ENCODE results near the gene SIAH3. TPM values are rescaled to one million over a fixed set of nuclear protein-coding genes. Genes with fewer than 3 reads are reported as not detected.

The SIAH3 gene
- total RNA-seq, 1 donor from 2014 or later = not detected

DNA sequence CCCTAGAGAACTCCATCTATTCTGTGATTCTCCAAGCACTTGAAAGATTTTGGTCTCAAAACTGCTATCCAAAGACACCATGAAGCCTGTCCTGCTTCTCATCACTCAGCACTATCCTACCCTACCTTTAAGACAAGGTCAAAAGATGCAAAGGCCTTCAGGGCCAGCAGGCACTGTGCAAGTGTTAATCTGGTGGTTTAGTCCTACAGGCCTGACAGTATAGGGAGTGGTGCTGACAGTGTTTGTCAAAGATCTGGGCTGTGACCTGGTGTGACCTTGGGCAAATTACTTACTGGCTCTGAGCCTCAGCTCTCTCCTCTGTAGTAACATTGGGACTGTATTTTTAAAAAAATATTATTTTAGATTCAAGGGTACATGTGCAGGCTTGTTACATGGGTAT is 28.0 kb downstream of the SIAH3 start:
- no peak for DNase-seq (ENCODE audit: low read depth, low spot score)

DNA sequence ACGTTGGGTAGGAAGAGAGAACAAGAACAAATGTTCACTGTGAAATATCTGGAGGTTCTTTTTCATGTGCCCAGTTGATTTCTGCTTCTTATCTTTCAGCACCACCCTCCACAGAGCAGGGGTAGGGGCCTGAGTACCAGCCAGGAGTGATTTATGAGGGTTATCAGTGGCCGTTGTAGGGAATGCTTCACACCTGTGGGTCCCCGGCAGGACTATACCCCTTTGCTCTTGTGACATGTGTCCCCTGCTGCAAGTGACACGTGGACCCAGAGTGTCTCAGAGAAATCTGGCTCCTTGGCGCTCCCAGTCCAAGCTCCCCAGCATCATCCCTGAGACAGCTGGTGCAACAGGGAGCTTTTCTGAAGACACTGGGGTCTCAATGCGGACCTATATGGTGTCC is 29.7 kb downstream of the SIAH3 start:
- no peak for DNase-seq (ENCODE audit: low read depth, low spot score)

DNA sequence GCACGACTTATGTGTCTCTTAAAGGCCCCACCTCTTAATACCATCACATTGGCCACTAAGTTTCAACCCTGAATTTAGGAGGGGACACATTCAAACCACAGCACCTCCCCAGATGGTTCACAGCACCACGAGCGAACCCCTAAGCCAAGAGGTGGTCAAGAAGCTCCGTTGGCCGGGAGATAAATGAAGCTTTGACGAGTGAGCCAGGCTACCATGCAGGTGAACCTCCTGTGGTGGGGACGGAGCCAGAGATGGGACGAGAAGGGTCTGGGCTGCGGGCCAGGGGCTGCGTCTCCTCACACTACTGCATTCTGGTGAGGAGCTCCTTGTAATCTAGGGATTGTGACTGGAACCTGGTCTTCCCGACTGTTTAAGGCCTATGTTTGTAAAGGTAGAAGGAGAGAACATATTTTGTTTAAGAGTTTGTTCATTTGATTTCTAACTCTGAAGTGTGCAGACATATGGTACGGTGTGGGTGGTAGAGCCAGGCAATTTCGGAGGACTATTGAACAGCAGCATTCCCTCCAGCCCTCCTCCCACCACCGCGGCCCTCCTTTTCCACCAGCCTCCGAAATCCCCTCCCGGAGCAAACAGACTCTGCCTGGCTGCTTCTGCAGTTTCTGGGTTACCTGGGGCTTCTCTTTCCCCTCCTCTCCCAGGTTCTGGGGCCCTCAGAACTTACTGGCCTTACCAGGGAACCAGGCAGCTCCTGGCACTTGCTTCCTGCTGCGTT is 31.3 kb downstream of the SIAH3 start:
- DNase-seq (ENCODE audit: low read depth, low spot score) = no peak

DNA sequence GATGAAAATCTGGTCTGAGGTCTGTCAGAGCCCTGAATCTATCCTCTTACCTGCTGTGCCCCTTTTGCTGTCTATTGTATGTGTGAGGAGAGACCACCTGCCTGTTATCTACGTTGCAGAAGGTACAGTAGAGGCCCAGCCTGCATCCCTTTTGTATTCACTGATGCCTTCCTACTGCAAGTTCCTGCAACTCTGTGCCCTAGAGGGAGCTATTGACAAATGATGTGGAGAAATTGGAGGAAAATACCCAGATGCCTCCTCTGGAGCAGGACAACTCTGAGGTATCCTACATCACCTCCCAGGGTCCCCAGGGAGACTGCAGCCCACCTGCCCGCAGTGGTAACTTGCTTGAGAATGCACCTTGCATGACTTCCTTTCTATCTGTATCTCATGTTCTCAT is 33.7 kb downstream of the SIAH3 start:
- DNase-seq (ENCODE audit: low read depth, low spot score) = no peak

DNA sequence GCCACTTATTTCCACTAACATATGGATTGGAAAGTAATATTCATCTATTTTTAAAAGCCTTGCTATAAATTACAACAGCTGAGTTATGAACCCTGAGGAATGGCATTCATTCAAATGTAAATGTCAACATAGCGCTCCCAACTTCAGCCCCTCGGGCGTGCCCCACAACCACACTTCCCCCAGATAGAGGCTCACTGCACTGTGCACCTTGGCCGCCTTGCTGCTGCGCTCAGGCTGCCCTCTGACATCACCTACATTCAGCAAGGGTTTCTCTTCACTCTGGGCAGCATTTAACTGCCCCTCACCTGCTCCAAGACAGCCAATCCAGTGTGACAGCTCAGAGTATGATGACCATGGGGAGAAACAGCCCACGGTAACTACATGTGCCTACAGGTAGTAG is 35.1 kb downstream of the SIAH3 start:
- no peak for DNase-seq (ENCODE audit: low read depth, low spot score)

DNA sequence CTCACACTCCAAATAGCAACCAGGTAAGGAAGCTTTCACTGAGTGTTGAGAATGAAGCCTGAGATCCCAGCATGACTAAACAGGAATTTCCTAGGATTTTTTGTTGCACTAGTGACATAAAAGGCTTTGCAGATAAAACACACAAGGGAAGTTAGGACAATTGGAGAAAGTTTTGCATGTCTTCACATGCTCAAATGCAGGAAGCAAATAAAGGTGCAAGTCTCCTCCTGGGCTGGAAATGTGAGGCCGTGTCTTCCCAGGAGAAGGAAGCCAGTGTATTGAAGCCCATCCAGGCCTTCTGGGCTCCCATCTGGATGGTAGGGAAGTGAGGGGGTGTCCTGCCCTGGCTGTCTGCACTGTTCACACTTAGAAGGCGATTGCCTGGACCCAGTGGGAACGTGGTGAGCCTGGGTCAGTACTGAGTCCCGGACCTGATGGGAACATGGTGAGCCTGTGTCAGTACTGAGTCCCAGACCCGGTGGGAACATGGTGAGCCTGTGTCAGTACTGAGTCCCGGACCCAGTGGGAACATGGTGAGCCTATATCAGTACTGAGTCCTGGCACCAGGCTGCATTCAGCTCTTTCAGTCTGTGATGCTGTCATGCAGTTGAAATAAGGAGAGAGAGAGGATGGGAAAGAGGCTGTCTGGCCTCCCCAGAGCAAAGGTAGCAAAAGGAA is 38.7 kb downstream of the SIAH3 start:
- no peak for DNase-seq (ENCODE audit: low read depth, low spot score)

DNA sequence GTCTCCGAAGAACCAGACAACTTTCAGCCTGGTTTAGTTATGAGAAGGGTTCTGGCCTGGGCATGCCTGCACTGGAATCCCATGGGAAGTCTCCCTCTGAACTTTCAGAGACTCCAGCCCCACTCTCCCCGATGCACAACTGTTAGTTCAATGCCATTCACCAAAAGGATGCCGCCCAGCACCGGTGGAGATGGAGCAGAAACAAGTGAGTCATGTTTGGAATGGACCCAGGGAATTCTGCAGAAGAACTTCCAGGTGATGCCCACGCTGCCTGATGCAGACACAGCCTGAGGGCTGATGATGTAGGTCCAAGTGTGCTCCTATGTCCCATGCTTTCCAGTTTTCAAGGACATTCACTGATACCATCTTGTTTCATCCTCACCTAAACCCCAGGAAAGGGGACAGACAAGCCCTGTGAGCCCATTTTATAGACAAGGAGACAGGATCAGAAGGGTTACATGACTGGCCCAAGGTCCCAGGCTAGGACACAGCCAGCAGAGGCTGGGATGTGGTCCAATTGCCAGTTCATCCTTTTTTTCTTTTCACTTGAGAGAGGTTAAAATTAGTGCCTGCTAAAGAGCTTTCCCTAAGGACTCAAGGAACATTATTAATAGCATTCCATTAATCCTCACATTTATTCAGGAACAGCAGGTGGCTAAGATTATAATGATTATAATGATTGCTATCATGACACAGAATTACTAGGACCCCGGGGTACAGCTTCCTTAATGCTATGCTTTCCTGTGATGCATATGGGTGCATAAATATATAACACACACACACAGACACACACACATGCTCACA is 39.5 kb downstream of the SIAH3 start:
- DNase-seq (ENCODE audit: low read depth, low spot score) = no peak

DNA sequence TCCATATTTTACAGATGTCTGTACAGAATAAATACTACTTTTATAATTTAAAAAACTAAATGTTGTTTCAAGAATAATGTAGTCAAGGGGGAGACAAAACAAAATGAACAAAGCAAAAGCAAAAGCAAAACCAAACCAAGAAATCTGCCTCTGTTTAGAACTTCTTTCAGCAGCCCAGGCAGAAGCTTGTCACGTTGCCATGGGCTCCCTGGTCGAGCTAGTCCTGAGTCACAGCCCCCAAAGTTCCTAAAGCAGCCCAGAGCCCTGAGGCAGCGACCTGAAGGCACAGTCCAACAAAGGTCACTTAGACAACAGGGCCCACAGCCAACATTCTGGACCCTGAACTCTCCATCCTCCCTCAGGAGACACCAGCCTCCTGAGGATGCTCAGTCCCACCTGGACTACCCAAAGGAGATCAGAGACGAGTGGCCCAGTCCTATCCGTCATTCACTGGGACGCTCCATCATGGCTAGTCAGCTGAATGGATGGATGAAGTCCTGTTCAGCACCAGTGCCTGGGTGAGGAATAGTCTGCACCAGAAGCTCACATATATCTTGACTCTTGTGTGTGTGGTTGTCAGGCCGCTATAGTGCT is 41.7 kb downstream of the SIAH3 start:
- DNase-seq (ENCODE audit: low read depth, low spot score) = no peak

DNA sequence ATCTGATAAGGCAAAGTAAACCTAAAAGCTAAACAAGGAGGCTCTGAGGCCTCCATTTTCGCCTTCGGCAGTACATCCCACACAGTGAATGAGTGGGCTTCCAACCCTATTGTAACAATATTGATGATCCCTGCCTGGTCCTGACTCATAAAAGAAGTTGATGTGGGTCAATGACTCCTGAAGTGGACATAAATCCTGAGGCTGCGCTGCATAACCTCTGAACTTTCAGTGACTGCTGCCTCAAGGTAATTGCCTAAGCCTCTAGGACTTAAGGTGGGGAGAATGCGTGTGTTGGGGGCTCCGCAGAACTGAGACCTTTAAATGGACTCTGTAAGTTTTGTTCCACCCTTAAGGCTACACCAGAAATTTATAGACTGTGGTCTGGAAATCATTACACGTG is 42.6 kb downstream of the SIAH3 start:
- DNase-seq (ENCODE audit: low read depth, low spot score) = no peak

DNA sequence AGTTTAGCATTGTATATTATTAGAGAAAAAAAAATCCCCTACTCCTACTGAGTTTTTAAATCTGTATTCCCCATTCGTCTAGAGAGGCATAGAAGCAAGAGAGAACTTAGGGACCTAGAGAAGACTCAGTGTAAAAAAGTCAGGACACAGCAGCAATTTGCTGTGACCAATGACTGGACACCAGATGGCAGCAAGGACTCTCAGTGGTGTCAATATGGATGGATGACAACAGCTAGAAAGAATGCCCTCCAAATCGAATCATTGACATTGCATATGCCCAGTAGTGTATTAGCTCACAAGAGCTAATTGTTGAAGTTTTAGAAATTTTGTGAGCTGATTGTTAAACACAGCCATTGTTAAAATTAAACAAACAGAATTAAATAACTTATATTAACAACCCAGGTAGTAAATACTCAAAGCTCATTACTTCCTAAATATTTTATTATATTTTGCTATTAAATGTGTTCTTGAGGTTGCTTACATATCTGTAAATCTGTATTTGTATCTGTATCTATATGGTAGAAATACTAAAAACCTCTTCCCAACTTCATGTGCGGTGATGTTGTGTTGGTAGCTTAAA is 43.9 kb downstream of the SIAH3 start:
- DNase-seq (ENCODE audit: low read depth, low spot score) = peak; percentile 17

DNA sequence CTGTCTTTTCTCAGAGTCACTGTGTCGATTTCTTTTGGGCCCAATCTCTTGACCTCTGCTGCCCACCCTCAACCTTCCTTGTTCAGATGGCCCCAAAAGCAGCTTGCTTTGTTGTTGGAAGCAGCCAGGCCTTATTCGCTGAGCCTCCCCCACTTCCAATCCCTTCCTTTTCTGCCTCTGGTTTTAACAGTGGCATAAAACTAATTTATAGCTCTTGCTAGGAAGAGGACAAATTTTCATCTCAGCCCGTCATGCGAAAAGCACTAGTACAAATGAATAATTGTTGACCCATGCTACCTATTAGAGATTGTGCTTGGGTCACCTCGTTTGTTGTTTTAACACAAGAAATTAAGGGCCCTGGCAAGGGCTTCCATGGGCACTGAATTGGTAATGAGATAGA is 51.1 kb downstream of the SIAH3 start:
- no peak for DNase-seq (ENCODE audit: low read depth, low spot score)

DNA sequence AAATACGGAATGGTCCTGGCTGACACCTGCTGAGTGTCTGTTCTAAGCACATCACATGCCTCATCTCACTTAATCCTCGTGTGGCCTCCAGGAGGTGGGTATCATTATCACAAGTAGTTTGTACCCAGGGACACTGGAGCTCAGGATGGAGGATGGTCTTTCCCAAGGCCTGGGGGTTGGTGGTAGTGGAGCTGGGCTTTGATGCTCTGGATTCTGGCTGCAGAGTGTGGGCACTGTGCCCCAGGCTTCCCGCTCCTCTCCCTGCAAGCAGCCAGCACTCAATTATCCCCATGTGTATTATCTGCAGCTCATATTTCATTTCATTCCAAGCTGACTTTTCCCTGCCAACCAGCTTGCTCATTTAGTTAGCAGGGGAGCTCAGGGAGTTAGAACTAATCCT is 52.1 kb downstream of the SIAH3 start:
- DNase-seq (ENCODE audit: low read depth, low spot score) = no peak

DNA sequence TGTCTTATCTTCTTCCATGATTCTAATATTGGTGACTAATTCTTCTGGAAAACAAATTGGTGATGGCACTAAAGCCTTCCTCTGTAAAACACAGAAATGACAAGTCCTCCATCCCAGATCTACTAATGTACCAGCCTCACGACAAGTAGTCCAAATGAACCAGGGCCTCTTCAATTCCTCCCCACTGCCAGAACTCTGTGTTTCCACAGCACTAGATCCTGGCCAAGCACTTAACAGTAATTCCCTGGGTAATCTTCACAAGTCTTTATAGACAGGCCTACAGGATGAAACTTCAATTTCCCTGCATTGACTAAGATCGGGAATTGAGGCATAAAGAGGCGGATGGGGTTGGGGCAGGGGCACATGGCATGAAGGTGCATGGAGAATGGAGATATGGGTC is 52.7 kb downstream of the SIAH3 start:
- no peak for DNase-seq (ENCODE audit: low read depth, low spot score)

DNA sequence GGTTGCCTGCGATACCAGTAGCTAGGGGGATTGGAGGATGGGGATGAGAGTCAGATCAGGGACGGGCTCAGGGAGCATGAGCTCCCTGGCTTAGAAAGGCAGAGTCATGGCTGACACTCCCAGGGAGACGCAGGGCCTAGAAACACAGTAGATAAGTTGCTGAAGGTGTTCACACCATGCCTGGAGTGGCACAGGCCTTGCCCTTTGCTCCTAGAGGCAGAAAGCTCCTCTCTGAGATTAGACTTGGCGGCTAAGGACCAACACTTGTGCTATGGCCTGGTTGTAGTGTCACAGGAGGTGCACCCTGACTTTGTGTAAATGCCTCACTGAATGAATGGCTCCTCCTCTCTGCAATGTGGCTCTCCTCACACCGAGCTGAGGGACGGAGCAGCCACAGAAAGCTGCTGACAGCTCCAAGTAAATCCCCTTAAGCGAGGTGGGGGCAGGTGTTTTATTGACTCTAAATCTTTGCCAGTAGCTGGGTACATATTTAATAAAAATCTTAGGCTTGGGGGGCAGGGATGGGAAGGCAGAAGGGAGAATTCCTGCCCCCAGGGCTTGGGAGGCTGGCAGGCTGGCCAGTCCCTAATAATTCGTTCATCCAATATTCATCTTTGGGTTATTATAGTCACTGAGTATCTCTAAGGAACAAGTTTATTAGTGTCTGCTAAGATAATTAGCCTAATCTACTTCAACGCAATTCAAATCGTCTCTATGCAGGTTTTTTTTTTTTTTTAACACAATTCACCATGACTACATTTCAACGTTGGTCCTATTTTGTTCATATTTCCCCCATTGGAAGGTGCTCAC is 54.9 kb downstream of the SIAH3 start:
- no peak for DNase-seq (ENCODE audit: low read depth, low spot score)

DNA sequence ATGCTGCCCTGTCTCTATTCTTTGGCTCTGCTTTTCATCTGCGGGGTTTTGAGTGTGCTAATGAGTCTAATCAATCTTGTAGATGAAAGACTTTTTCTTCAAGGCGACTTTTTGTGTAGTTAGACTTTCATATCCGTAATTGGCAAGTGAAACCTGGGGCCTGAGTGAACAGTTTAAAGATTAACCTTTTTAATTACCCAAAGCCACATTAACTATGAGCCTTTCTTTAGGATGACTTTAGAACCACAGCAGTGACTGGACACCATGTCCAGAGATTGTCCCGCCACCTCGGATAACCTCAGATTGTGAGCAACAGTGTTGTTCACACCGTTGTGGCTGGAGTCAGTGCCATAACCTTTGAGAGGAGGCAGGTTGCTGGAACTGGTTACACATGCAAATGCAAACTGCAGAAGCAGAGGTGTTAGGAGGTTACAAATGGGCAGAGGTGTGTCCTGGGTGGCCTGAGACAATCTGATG is 58.7 kb downstream of the SIAH3 start:
- no peak for DNase-seq (ENCODE audit: low read depth, low spot score)

DNA sequence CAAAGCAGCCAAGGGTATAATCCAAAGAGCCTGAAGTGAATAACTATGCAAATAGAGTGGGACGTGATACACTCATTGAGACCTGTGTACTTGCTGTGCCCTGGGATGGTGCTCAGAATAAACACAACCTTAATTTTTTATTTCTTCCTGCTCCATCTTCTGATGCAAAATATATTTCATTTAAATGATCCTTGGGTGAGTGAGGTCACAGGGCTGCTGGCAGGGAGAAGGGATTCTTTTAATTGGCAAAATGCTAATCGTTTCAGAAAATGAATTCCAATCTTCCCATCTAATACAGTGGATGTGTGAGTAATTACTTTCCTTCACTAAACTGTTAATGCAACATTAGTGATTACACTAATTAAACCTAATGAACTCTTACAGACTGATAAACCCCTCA is 63.5 kb downstream of the SIAH3 start:
- no peak for DNase-seq (ENCODE audit: low read depth, low spot score)

DNA sequence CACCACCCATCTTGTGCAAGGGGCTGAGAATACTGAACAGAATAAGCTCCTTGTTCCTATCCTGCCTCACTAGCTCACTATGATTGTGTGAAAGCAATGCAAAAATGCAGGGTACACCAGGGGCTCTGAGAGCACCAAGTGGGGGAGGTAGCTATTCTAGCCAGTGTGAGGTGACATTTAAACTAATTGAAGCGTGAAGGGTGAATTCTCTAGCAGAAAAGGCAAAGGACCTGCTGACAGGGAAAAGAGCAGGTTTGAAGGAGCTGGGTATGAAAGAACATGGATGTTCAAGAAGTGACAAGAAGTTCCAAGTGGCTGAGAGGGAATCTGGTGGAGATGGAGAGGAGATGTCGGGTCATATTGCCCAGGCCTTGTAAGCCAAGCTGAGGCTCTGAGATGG is 64.2 kb downstream of the SIAH3 start:
- no peak for DNase-seq (ENCODE audit: low read depth, low spot score)

DNA sequence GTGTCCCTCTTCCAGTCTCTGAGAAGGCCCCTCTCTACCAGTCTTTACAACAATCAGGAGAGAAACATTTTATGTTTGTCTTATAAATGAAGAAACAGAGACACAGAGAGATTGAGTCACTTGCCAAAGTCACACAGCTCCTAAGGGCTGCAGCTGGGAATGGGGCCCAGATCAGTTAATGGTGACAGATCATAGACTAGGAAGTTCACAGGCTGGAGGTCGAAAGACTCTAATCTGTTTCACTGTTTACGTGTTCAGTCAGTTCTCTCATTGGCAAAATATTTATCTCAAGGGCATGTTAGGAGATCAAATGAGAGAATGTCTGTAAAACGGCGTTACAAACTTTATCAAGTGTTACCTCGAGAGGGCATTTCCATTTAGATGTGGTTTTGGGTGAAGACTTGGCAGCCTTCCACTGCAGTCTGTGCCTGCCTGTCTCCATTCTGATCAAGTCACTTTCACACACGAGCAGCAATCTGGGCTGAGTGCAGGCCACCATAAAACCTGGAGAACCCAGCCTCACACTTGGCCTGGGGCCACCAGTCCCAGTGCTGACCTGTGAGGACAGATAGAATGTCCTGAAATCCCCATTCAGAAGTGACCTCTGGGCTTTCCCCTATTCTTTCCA is 65.1 kb downstream of the SIAH3 start:
- no peak for DNase-seq (ENCODE audit: low read depth, low spot score)

DNA sequence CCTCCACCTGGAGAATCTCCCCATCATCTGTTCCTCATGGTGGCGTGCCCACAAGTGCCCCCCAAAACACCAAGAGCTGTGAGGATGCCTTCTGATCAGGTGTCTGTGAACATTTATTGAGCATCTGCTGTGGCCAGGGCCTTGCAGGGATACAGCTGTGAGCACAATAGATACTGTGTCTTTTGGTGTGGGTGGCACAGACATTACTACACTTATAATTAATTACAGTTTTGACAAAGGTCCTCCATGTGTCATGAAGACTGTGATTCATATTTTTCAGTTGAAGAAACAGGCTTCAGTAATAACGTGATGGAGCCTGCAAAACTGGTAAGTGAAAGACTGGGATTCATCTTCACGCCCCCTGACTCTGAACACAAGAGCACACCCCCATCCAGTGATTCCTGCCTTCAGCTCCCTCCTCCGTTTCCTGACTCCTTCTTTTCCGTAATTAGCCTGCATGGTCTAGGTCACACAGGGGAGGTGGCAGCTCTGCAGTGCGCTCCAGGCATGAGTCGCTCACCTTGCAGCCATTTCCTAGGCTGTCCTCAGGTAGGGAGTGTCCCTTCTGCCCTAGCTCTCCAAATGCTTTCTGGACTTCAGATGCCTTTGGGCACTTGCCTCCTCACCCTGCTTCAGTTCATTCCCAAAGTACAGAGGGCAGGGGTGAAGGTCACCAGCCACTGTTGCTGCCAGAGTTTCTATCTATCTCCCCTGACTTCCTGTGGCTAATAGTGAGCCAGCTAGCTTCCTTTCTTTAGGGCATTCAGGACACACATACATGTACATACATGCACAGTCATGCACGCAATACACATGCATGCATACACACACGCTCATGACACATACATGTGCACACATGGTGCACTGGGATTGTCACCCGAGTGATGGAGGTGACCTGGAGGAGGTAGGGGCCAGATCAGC is 66.5 kb downstream of the SIAH3 start:
- no peak for DNase-seq (ENCODE audit: low read depth, low spot score)

Data from pulmonary artery endothelial cell (primary cell).